ENCODE results near the gene NRM.
A peak's percentile ranks its signal among the peaks of the same experiment; 100 is the strongest.

NRM gene

DNA sequence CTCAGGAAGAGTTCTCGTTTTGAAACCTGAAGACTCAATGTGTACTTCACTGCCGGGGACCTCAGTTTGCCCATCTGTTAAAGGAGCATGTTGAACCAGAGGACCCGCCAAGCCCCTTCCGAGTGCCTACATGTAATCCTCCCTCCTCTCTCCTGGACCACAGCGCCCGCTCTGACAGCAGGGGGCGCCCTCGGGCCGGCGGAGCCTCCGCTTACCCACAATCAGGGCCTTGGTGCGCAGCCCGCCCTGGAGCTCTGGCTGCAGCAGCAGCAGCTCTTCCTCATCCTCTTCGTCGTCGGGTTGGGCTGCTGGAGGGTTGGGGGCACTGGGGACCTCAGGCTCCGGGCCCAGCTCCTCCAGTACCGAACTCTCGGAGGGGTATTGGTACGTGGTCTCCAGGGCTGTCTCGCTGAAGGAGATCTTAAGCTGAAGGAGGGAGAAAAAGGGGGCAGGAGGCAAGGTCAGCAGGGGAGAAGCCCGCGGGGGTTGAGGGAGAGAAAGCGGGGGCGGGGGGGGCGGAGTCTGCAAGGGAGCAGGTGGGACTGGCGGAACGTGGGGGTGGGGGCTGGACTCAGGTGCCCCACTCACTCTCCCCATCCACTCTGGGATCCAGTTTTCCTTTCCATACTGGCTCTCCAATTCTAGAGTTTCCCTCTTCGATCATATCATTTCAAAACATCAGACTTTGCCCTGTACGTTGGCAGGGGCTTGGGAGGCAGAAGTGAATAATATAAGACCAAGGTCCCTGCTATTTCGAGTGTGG, 11.6 kb downstream of the NRM start (continued):
- TF ChIP-seq, protein P1, sequence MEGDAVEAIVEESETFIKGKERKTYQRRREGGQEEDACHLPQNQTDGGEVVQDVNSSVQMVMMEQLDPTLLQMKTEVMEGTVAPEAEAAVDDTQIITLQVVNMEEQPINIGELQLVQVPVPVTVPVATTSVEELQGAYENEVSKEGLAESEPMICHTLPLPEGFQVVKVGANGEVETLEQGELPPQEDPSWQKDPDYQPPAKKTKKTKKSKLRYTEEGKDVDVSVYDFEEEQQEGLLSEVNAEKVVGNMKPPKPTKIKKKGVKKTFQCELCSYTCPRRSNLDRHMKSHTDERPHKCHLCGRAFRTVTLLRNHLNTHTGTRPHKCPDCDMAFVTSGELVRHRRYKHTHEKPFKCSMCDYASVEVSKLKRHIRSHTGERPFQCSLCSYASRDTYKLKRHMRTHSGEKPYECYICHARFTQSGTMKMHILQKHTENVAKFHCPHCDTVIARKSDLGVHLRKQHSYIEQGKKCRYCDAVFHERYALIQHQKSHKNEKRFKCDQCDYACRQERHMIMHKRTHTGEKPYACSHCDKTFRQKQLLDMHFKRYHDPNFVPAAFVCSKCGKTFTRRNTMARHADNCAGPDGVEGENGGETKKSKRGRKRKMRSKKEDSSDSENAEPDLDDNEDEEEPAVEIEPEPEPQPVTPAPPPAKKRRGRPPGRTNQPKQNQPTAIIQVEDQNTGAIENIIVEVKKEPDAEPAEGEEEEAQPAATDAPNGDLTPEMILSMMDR (tag by site-specific recombination; IDR thresholded peaks at IDR 0.05): peak; percentile 90
- TF ChIP-seq, protein P2, sequence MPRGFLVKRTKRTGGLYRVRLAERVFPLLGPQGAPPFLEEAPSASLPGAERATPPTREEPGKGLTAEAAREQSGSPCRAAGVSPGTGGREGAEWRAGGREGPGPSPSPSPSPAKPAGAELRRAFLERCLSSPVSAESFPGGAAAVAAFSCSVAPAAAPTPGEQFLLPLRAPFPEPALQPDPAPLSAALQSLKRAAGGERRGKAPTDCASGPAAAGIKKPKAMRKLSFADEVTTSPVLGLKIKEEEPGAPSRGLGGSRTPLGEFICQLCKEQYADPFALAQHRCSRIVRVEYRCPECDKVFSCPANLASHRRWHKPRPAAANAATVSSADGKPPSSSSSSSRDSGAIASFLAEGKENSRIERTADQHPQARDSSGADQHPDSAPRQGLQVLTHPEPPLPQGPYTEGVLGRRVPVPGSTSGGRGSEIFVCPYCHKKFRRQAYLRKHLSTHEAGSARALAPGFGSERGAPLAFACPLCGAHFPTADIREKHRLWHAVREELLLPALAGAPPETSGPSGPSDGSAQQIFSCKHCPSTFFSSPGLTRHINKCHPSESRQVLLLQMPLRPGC (tag by site-specific recombination; IDR thresholded peaks at IDR 0.05): no peak
- TF ChIP-seq ZNF600 (tag by site-specific recombination; IDR thresholded peaks at IDR 0.05): peak; percentile 49; the same call in 1 of the 2 replicates
- peak; percentile 96 for TF ChIP-seq ZNF654 (tag by site-specific recombination; IDR thresholded peaks at IDR 0.05; ENCODE audit: low read depth)
- TF ChIP-seq, protein P3, sequence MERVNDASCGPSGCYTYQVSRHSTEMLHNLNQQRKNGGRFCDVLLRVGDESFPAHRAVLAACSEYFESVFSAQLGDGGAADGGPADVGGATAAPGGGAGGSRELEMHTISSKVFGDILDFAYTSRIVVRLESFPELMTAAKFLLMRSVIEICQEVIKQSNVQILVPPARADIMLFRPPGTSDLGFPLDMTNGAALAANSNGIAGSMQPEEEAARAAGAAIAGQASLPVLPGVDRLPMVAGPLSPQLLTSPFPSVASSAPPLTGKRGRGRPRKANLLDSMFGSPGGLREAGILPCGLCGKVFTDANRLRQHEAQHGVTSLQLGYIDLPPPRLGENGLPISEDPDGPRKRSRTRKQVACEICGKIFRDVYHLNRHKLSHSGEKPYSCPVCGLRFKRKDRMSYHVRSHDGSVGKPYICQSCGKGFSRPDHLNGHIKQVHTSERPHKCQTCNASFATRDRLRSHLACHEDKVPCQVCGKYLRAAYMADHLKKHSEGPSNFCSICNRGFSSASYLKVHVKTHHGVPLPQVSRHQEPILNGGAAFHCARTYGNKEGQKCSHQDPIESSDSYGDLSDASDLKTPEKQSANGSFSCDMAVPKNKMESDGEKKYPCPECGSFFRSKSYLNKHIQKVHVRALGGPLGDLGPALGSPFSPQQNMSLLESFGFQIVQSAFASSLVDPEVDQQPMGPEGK (tag by site-specific recombination; IDR thresholded peaks at IDR 0.05): peak; percentile 31
- TF ChIP-seq ZNF274 (IDR thresholded peaks at IDR 0.05; ENCODE audit: low read length): no peak
- no peak for TF ChIP-seq ZNF274 (tag by site-specific recombination; IDR thresholded peaks at IDR 0.05; ENCODE audit: borderline replicate concordance)
- TF ChIP-seq ZNF561 (tag by site-specific recombination; IDR thresholded peaks at IDR 0.05; ENCODE audit: borderline replicate concordance): peak; percentile 82
- TF ChIP-seq, protein P4, sequence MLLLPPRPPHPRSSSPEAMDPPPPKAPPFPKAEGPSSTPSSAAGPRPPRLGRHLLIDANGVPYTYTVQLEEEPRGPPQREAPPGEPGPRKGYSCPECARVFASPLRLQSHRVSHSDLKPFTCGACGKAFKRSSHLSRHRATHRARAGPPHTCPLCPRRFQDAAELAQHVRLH (tag by site-specific recombination; IDR thresholded peaks at IDR 0.05): 0 out of 2 replicates have a peak, but pooled peaks have one; percentile 33
- TF ChIP-seq, protein P5, sequence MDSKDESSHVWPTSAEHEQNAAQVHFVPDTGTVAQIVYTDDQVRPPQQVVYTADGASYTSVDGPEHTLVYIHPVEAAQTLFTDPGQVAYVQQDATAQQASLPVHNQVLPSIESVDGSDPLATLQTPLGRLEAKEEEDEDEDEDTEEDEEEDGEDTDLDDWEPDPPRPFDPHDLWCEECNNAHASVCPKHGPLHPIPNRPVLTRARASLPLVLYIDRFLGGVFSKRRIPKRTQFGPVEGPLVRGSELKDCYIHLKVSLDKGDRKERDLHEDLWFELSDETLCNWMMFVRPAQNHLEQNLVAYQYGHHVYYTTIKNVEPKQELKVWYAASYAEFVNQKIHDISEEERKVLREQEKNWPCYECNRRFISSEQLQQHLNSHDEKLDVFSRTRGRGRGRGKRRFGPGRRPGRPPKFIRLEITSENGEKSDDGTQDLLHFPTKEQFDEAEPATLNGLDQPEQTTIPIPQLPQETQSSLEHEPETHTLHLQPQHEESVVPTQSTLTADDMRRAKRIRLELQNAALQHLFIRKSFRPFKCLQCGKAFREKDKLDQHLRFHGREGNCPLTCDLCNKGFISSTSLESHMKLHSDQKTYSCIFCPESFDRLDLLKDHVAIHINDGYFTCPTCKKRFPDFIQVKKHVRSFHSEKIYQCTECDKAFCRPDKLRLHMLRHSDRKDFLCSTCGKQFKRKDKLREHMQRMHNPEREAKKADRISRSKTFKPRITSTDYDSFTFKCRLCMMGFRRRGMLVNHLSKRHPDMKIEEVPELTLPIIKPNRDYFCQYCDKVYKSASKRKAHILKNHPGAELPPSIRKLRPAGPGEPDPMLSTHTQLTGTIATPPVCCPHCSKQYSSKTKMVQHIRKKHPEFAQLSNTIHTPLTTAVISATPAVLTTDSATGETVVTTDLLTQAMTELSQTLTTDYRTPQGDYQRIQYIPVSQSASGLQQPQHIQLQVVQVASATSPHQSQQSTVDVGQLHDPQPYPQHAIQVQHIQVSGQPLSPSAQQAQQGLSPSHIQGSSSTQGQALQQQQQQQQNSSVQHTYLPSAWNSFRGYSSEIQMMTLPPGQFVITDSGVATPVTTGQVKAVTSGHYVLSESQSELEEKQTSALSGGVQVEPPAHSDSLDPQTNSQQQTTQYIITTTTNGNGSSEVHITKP (tag by site-specific recombination; IDR thresholded peaks at IDR 0.05): no peak
- TF ChIP-seq ZNF394 (tag by site-specific recombination; IDR thresholded peaks at IDR 0.05; ENCODE audit: borderline replicate concordance): peak; percentile 55; the same call in 1 of the 2 replicates
- TF ChIP-seq ZNF157 (tag by site-specific recombination; IDR thresholded peaks at IDR 0.05): no peak
- no peak for TF ChIP-seq ZNF175 (tag by site-specific recombination; IDR thresholded peaks at IDR 0.05)
- TF ChIP-seq, protein P6, sequence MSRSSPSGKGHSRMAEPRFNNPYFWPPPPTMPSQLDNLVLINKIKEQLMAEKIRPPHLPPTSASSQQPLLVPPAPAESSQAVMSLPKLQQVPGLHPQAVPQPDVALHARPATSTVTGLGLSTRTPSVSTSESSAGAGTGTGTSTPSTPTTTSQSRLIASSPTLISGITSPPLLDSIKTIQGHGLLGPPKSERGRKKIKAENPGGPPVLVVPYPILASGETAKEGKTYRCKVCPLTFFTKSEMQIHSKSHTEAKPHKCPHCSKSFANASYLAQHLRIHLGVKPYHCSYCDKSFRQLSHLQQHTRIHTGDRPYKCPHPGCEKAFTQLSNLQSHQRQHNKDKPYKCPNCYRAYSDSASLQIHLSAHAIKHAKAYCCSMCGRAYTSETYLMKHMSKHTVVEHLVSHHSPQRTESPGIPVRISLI (tag by site-specific recombination; IDR thresholded peaks at IDR 0.05): no peak
- TF ChIP-seq WT1 (tag by site-specific recombination; IDR thresholded peaks at IDR 0.05): peak; percentile 37; the same call in 1 of the 2 replicates
- no peak for TF ChIP-seq ZBTB1 (tag by site-specific recombination; IDR thresholded peaks at IDR 0.05)
- TF ChIP-seq MZF1 (tag by site-specific recombination; IDR thresholded peaks at IDR 0.05; ENCODE audit: borderline replicate concordance): no peak
- peak; percentile 41; the same call in 1 of the 2 replicates for TF ChIP-seq EGR2 (tag by site-specific recombination; IDR thresholded peaks at IDR 0.05; ENCODE audit: low read depth)
- 0 out of 2 replicates have a peak, but pooled peaks have one; percentile 35 for TF ChIP-seq SP7 (tag by site-specific recombination; IDR thresholded peaks at IDR 0.05)
- TF ChIP-seq ZNF341 (tag by site-specific recombination; IDR thresholded peaks at IDR 0.05; ENCODE audit: low read depth): peak; percentile 10; the same call in 1 of the 2 replicates
- no peak for TF ChIP-seq ZNF664 (tag by site-specific recombination; IDR thresholded peaks at IDR 0.05)
- no peak for TF ChIP-seq GLIS1 (tag by site-specific recombination; IDR thresholded peaks at IDR 0.05)
- TF ChIP-seq ZNF37A (tag by site-specific recombination; IDR thresholded peaks at IDR 0.05): no peak
- no peak for TF ChIP-seq ZNF596 (tag by site-specific recombination; IDR thresholded peaks at IDR 0.05)
